ENCODE data around the gene RERE.

The RERE gene

DNA sequence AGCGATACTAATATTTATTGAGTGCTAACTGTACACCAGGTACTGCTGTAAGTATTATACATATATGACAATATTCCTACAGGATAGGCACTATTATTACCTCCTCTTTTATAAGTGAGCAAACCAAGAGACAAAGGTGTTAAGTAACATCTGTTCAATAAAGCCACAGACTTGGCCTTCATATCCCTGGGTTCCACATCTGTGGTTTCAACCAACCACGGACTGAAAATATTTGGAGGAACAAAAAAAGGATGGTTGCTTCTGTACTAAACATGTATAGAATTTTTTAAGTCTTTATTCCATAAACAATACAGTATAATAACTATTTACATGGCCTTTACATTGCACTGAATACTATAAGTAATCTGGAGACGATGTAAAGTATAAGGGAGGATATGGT lies 95.1 kb downstream of the RERE start:
- H3K9ac ChIP-seq (ENCODE audit: low read length) = no peak overlapping the region

DNA sequence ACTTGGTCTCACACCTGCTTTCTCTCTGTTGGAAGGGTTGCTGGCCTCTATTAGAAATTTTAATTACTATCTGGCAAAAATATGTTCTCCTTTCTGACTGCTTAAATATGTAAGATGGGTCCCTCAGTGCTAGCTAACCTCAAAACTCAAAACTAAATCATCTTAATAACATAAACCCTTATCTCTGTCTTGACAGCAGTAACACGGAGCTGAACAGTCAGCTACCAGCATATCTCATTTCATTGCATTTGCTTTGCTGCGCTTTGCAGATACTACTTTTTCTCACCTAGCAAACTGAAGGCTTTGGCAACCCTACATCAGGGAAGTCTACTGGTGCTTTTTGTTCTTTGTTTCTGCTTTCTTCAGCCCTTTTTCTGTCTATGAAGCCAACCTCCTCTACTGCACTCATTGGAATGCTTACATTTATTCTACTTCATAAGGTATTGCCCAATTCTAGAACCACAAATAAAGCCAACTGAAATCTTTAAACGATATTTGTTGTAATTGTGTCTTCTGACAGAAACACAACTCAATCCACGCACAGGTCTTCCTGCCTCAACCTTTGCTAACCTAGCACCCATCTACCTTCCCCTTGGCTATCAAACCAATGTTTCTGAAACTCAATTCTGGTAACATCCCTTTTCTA lies 95.6 kb downstream of the RERE start:
- TF ChIP-seq, protein P1, sequence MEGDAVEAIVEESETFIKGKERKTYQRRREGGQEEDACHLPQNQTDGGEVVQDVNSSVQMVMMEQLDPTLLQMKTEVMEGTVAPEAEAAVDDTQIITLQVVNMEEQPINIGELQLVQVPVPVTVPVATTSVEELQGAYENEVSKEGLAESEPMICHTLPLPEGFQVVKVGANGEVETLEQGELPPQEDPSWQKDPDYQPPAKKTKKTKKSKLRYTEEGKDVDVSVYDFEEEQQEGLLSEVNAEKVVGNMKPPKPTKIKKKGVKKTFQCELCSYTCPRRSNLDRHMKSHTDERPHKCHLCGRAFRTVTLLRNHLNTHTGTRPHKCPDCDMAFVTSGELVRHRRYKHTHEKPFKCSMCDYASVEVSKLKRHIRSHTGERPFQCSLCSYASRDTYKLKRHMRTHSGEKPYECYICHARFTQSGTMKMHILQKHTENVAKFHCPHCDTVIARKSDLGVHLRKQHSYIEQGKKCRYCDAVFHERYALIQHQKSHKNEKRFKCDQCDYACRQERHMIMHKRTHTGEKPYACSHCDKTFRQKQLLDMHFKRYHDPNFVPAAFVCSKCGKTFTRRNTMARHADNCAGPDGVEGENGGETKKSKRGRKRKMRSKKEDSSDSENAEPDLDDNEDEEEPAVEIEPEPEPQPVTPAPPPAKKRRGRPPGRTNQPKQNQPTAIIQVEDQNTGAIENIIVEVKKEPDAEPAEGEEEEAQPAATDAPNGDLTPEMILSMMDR (IDR thresholded peaks at IDR 0.05; ENCODE audit: insufficient read depth, low read length, poor library complexity, severe bottlenecking) = no peak
- no peak for TF ChIP-seq EZH2phosphoT487 (conservative IDR thresholded peaks at IDR 0.05; ENCODE audit: low read length)
- Histone ChIP-seq H3K4me3 (ENCODE audit: insufficient read depth, low read length, poor library complexity, severe bottlenecking) (no peak overlapping the region), H2AFZ (ENCODE audit: low read depth, low read length, severe bottlenecking) (no peak overlapping the region), H3K9me3 (ENCODE audit: insufficient read depth, low read length) (no peaks in the 10 kb centered on the region), H4K20me1 (ENCODE audit: low read depth, low read length) (no peaks in the 10 kb centered on the region; the same call in 1 of the 2 replicates), H3K36me3 (ENCODE audit: low read length) (no peaks in the 10 kb centered on the region), H3F3A (ENCODE audit: insufficient read depth) (0 out of 2 replicates have a peak, but pooled peaks cover 3% of the 10 kb centered on the region), H3K9ac (ENCODE audit: low read length) (no peak overlapping the region), H3K4me2 (ENCODE audit: low read depth, low read length, poor library complexity, severe bottlenecking) (no peak overlapping the region), H3K27me3 (ENCODE audit: low read length) (no peaks in the 10 kb centered on the region), H3K9me2 (replicated peaks; ENCODE audit: insufficient read depth, low read length) (no peaks in the 10 kb centered on the region), H3K27ac (ENCODE audit: low read depth, low read length) (no peak overlapping the region), H3K79me2 (ENCODE audit: insufficient read depth, low read length) (no peaks in the 10 kb centered on the region)

More for the DNA sequence above, 95.1 kb downstream of the RERE start:
- Histone ChIP-seq H3K4me2 (ENCODE audit: low read depth, low read length, poor library complexity, severe bottlenecking) (no peak overlapping the region), H3K27ac (ENCODE audit: low read depth, low read length) (no peak overlapping the region), H3F3A (ENCODE audit: insufficient read depth) (0 out of 2 replicates have a peak, but pooled peaks cover 3% of the 10 kb centered on the region), H4K20me1 (ENCODE audit: low read depth, low read length) (no peaks in the 10 kb centered on the region; the same call in 1 of the 2 replicates), H3K9me2 (replicated peaks; ENCODE audit: insufficient read depth, low read length) (no peaks in the 10 kb centered on the region), H3K9me3 (ENCODE audit: insufficient read depth, low read length) (no peaks in the 10 kb centered on the region), H3K36me3 (ENCODE audit: low read length) (no peaks in the 10 kb centered on the region), H3K4me3 (ENCODE audit: insufficient read depth, low read length, poor library complexity, severe bottlenecking) (no peak overlapping the region), H3K27me3 (ENCODE audit: low read length) (no peaks in the 10 kb centered on the region), H3K79me2 (ENCODE audit: insufficient read depth, low read length) (no peaks in the 10 kb centered on the region), H2AFZ (ENCODE audit: low read depth, low read length, severe bottlenecking) (no peak overlapping the region)
- TF ChIP-seq, protein P1 (IDR thresholded peaks at IDR 0.05; ENCODE audit: insufficient read depth, low read length, poor library complexity, severe bottlenecking) = no peak
- no peak for TF ChIP-seq EZH2phosphoT487 (conservative IDR thresholded peaks at IDR 0.05; ENCODE audit: low read length)

DNA sequence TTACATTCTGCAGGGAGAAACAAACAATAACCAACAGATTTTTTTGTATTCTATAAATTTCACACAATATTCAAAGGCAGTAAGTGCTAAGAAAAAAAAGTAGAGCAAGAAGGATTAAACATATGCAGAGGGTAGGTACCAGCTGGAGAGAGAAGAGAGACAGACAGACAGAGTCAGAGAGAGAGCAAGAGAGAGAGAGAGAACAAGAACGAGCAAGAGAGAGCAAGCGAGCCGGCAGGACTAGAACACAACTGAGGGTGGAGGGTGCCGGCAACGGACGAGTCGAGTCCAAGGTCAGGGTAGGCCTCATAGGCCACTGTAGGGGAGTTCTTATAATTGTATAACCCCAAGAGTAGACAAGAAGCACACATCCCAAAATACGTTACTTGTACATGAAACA lies 97.1 kb downstream of the RERE start:
- H3F3A ChIP-seq (ENCODE audit: insufficient read depth) = no peaks in the 10 kb centered on the region
- no peaks in the 10 kb centered on the region for H3K36me3 ChIP-seq (ENCODE audit: low read length)
- H3K9me3 ChIP-seq (ENCODE audit: insufficient read depth, low read length) = no peaks in the 10 kb centered on the region
- no peaks in the 10 kb centered on the region for H3K27me3 ChIP-seq (ENCODE audit: low read length)
- TF ChIP-seq, protein P1 (IDR thresholded peaks at IDR 0.05; ENCODE audit: insufficient read depth, low read length, poor library complexity, severe bottlenecking) = no peak
- no peak for TF ChIP-seq EZH2phosphoT487 (conservative IDR thresholded peaks at IDR 0.05; ENCODE audit: low read length)
- H3K4me3 ChIP-seq (ENCODE audit: insufficient read depth, low read length, poor library complexity, severe bottlenecking) = no peak overlapping the region
- no peak overlapping the region for H3K4me2 ChIP-seq (ENCODE audit: low read depth, low read length, poor library complexity, severe bottlenecking)
- H3K9me2 ChIP-seq (replicated peaks; ENCODE audit: insufficient read depth, low read length) = no peaks in the 10 kb centered on the region
- no peak overlapping the region for H3K9ac ChIP-seq (ENCODE audit: low read length)
- no peak overlapping the region for H2AFZ ChIP-seq (ENCODE audit: low read depth, low read length, severe bottlenecking)
- no peak overlapping the region for H3K27ac ChIP-seq (ENCODE audit: low read depth, low read length)
- no peaks in the 10 kb centered on the region for H3K79me2 ChIP-seq (ENCODE audit: insufficient read depth, low read length)
- no peaks in the 10 kb centered on the region; the same call in 1 of the 2 replicates for H4K20me1 ChIP-seq (ENCODE audit: low read depth, low read length)

Measured in SU-DHL-6 (cell line).